Measurements from ENCODE around the gene SPATA6L.
"Not testable (repeated sequence)": the region's sequence is repeated elsewhere in the genome, so short reads cannot be mapped to it uniquely, and the experiment has no call there.

SPATA6L gene

GRCh38 chr9:4662989-4663792 is 3.1 kb downstream of the SPATA6L start:
- no peak for TF ChIP-seq CTCF (conservative IDR thresholded peaks at IDR 0.05)
- peak overlapping the region; percentile 95 for H3K27ac ChIP-seq

- TF ChIP-seq CTCF (conservative IDR thresholded peaks at IDR 0.05), result peak; percentile 81
Observed at GRCh38 chr9:4662108-4662988, 3.9 kb downstream of the SPATA6L start, which contains the start of gene PLPP6. TSS of gene PLPP6 (plus strand) at chr9:4662294. CDS start at chr9:4662376, 82 bp downstream.

GRCh38 chr9:4661611-4662010 is 4.7 kb downstream of the SPATA6L start:
- TF ChIP-seq CTCF (conservative IDR thresholded peaks at IDR 0.05), result no peak
- H3K27ac ChIP-seq, result peak overlapping the region; percentile 95

More at GRCh38 chr9:4662108-4662988, 3.9 kb downstream of the SPATA6L start, which contains the start of gene PLPP6:
- H3K27ac ChIP-seq, result peak within 1 kb of the TSS; percentile 95

- peak overlapping the region; percentile 95 for H3K27ac ChIP-seq
- TF ChIP-seq CTCF (conservative IDR thresholded peaks at IDR 0.05), result no peak
Observed at GRCh38 chr9:4661165-4661564, 5.1 kb downstream of the SPATA6L start.

- H3K27ac ChIP-seq, result not testable (repeated sequence)
Observed at GRCh38 chr9:4660665-4661064, 5.6 kb downstream of the SPATA6L start.

GRCh38 chr9:4657426-4658159 is 8.7 kb downstream of the SPATA6L start:
- H3K27ac ChIP-seq, result peak overlapping the region; percentile 78
- no peak for TF ChIP-seq CTCF (conservative IDR thresholded peaks at IDR 0.05)

GRCh38 chr9:4656621-4657020 is 9.7 kb downstream of the SPATA6L start:
- peak overlapping the region; percentile 78 for H3K27ac ChIP-seq
- TF ChIP-seq CTCF (conservative IDR thresholded peaks at IDR 0.05), result no peak

GRCh38 chr9:4656196-4656595 is 10.1 kb downstream of the SPATA6L start:
- not testable (repeated sequence) for H3K27ac ChIP-seq
